ENCODE data around the gene CWC27.

The CWC27 gene, protein sequence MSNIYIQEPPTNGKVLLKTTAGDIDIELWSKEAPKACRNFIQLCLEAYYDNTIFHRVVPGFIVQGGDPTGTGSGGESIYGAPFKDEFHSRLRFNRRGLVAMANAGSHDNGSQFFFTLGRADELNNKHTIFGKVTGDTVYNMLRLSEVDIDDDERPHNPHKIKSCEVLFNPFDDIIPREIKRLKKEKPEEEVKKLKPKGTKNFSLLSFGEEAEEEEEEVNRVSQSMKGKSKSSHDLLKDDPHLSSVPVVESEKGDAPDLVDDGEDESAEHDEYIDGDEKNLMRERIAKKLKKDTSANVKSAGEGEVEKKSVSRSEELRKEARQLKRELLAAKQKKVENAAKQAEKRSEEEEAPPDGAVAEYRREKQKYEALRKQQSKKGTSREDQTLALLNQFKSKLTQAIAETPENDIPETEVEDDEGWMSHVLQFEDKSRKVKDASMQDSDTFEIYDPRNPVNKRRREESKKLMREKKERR

DNA sequence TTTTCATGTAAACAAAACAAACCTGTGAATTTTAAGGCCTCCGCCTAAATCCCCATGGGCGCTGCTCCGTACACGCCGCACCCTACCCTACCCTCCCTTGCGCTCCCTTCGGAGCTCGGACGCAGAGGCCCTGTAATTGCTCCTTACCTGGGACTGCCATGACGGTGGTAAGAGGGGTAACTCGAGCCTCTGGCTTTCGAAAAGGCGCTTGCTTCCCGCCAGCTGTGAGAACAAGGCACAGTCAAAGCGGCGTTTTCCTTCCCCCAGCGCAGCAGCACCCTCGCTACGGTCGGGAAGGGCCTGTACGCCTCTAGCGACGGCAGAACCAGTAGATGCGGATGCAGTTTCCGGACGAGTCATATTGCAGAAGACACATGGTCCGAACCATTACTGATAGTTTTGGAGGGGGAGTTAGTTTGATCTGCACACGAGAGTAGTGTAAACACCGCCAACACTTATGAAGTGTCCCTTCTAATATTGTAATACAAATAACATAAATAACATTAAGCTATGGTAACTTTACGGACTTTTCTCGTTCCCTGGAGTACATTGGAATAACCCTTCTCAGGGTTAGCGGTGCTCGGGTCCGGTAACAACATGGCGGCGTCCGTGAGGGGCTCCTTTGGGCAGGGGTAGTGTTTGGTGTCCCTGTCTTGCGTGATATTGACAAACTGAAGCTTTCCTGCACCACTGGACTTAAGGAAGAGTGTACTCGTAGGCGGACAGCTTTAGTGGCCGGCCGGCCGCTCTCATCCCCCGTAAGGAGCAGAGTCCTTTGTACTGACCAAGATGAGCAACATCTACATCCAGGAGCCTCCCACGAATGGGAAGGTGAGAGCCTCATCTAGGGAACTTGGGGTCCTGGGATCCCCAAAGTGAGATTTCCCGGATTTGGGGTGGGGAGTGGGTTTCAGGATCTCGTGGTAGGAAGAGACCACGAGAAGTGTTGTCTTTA lies at the start of gene CWC27, which contains the start of gene SREK1IP1:
TSS of gene CWC27 (plus strand) at position 573 of the 955 bp plus-strand sequence. CDS start at position 790, 217 bp downstream.
TSS of gene SREK1IP1 (minus strand) at position 334 of the 955 bp plus-strand sequence. CDS start at position 160, 174 bp downstream.
- ATAC-seq (ENCODE audit: low read depth) (peak; percentile 82), DNase-seq (ENCODE audit: low spot score) (peak; percentile 88)
- peak within 1 kb of the TSS; percentile 67 for H3K4me3 ChIP-seq (ENCODE audit: severe bottlenecking)
- peaks cover 35% of the 10 kb centered on the region for H3K36me3 ChIP-seq (ENCODE audit: low read depth)
- H3K27me3 ChIP-seq (ENCODE audit: insufficient read depth, poor library complexity, severe bottlenecking), result no peaks in the 10 kb centered on the region
- TF ChIP-seq, protein P1, sequence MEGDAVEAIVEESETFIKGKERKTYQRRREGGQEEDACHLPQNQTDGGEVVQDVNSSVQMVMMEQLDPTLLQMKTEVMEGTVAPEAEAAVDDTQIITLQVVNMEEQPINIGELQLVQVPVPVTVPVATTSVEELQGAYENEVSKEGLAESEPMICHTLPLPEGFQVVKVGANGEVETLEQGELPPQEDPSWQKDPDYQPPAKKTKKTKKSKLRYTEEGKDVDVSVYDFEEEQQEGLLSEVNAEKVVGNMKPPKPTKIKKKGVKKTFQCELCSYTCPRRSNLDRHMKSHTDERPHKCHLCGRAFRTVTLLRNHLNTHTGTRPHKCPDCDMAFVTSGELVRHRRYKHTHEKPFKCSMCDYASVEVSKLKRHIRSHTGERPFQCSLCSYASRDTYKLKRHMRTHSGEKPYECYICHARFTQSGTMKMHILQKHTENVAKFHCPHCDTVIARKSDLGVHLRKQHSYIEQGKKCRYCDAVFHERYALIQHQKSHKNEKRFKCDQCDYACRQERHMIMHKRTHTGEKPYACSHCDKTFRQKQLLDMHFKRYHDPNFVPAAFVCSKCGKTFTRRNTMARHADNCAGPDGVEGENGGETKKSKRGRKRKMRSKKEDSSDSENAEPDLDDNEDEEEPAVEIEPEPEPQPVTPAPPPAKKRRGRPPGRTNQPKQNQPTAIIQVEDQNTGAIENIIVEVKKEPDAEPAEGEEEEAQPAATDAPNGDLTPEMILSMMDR (IDR thresholded peaks at IDR 0.05; ENCODE audit: poor library complexity, severe bottlenecking), result no peak
- no peaks in the 10 kb centered on the region for H3K9me3 ChIP-seq (ENCODE audit: severe bottlenecking)
- peak within 1 kb of the TSS; percentile 92 for H3K27ac ChIP-seq (ENCODE audit: poor library complexity, severe bottlenecking)
- H3K4me1 ChIP-seq (ENCODE audit: insufficient read depth, poor library complexity, severe bottlenecking), result peaks cover 33% of the 10 kb centered on the region

DNA sequence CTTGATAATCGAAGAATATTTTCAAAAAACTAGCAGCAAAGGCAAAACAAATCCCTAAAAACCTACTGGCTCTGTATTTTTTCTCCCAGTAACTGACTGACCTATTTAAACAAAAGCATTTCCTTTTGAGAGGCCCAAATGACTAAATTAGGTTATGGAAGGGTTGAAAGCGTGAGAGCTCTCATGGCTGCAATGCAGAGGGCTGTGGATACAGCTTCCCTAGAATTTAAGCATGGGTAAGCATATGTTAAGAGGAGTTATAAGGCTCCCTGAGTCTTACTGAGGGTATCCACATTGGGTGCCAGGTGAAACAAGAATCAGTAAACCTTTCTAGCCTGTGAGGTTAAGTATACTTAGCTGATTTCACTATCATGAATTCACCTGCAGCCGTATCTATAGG lies 46.1 kb upstream of the CWC27 start:
- no peaks in the 10 kb centered on the region for H3K4me1 ChIP-seq (ENCODE audit: insufficient read depth, poor library complexity, severe bottlenecking)
- no peak overlapping the region for H3K4me3 ChIP-seq (ENCODE audit: severe bottlenecking)
- no peaks in the 10 kb centered on the region for H3K9me3 ChIP-seq (ENCODE audit: severe bottlenecking)
- H3K36me3 ChIP-seq (ENCODE audit: low read depth), result peaks cover 63% of the 10 kb centered on the region
- TF ChIP-seq, protein P1 (IDR thresholded peaks at IDR 0.05; ENCODE audit: poor library complexity, severe bottlenecking), result no peak
- H3K27me3 ChIP-seq (ENCODE audit: insufficient read depth, poor library complexity, severe bottlenecking), result no peaks in the 10 kb centered on the region
- DNase-seq (ENCODE audit: low spot score) (no peak), ATAC-seq (ENCODE audit: low read depth) (no peak)
- no peak overlapping the region for H3K27ac ChIP-seq (ENCODE audit: poor library complexity, severe bottlenecking)

DNA sequence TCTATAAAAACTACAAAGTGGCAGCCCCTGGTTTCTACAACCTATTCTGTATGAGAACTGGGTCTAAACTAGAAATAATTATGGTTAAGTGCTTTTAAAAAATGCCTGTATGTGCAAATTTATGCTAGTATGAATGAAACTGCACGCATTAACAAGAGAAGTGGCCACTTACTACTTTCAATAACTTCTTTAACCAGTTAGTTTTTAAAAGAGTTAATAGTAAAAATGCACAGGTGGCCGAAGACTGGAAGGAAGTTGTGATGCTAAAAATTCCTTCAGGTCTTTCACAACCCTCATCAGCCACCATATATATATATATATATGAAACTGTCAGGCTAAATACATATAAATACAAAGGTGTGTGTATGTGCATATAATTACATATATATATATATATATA lies 41.6 kb upstream of the CWC27 start:
- H3K4me1 ChIP-seq (ENCODE audit: insufficient read depth, poor library complexity, severe bottlenecking), result no peaks in the 10 kb centered on the region
- ATAC-seq (ENCODE audit: low read depth) (no peak), DNase-seq (ENCODE audit: low spot score) (no peak)
- peaks cover 71% of the 10 kb centered on the region for H3K36me3 ChIP-seq (ENCODE audit: low read depth)
- no peak overlapping the region for H3K27ac ChIP-seq (ENCODE audit: poor library complexity, severe bottlenecking)
- no peaks in the 10 kb centered on the region for H3K27me3 ChIP-seq (ENCODE audit: insufficient read depth, poor library complexity, severe bottlenecking)
- no peak overlapping the region for H3K4me3 ChIP-seq (ENCODE audit: severe bottlenecking)
- H3K9me3 ChIP-seq (ENCODE audit: severe bottlenecking), result no peaks in the 10 kb centered on the region
- TF ChIP-seq, protein P1 (IDR thresholded peaks at IDR 0.05; ENCODE audit: poor library complexity, severe bottlenecking), result no peak

DNA sequence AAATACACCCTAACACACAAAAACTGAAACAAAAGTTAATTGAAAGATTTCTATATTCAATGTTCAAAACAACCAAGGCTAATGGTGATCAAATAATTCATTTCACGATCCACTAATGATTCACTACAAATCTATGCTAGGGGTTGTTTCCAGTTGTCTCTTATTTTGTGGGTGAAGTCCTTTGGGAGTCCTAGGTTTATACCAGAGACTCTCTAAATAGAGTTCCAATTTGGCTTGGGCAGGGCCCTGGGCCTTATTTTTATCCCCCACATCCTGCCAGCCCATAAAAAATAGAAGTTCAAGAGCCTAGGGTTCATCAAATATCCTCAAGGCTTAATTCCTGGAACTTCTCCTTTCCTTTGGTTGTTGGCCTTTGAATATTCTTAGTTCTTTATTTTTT lies 26.3 kb upstream of the CWC27 start:
- Histone ChIP-seq H3K4me1 (ENCODE audit: insufficient read depth, poor library complexity, severe bottlenecking) (no peaks in the 10 kb centered on the region), H3K4me3 (ENCODE audit: severe bottlenecking) (no peak overlapping the region), H3K27me3 (ENCODE audit: insufficient read depth, poor library complexity, severe bottlenecking) (no peaks in the 10 kb centered on the region), H3K36me3 (ENCODE audit: low read depth) (peaks cover 54% of the 10 kb centered on the region), H3K9me3 (ENCODE audit: severe bottlenecking) (no peaks in the 10 kb centered on the region), H3K27ac (ENCODE audit: poor library complexity, severe bottlenecking) (no peak overlapping the region)
- DNase-seq (ENCODE audit: low spot score) (no peak), ATAC-seq (ENCODE audit: low read depth) (no peak)
- TF ChIP-seq, protein P1 (IDR thresholded peaks at IDR 0.05; ENCODE audit: poor library complexity, severe bottlenecking), result no peak
